ENCODE measurements around the gene TMEM108. TPM values are rescaled to one million over a fixed set of nuclear protein-coding genes. Genes with fewer than 3 reads are reported as not detected.

Gene TMEM108
- total RNA-seq, 1 donor = 0.10 TPM

GRCh38 chr3:133191818-133192217 is 153.6 kb downstream of the TMEM108 start:
- Histone ChIP-seq H3K4me3 (ENCODE audit: low read length) (no peak overlapping the region), H3K4me1 (ENCODE audit: insufficient read depth, low read length) (no peaks in the 10 kb centered on the region), H3K9me3 (ENCODE audit: low read depth, low read length) (no peaks in the 10 kb centered on the region), H3K27me3 (ENCODE audit: insufficient read depth, low read length) (no peaks in the 10 kb centered on the region)

GRCh38 chr3:133192363-133192945 is 154.3 kb downstream of the TMEM108 start:
- Histone ChIP-seq H3K9me3 (ENCODE audit: low read depth, low read length) (no peaks in the 10 kb centered on the region), H3K27me3 (ENCODE audit: insufficient read depth, low read length) (no peaks in the 10 kb centered on the region), H3K4me3 (ENCODE audit: low read length) (no peak overlapping the region), H3K4me1 (ENCODE audit: insufficient read depth, low read length) (no peaks in the 10 kb centered on the region)

- no peaks in the 10 kb centered on the region for H3K9me3 ChIP-seq (ENCODE audit: low read depth, low read length)
- H3K4me3 ChIP-seq (ENCODE audit: low read length) = no peak overlapping the region
- H3K4me1 ChIP-seq (ENCODE audit: insufficient read depth, low read length) = no peaks in the 10 kb centered on the region
- H3K27me3 ChIP-seq (ENCODE audit: insufficient read depth, low read length) = no peaks in the 10 kb centered on the region
Observed at GRCh38 chr3:133192967-133193366, 154.8 kb downstream of the TMEM108 start.

- H3K27me3 ChIP-seq (ENCODE audit: insufficient read depth, low read length) = no peaks in the 10 kb centered on the region
- no peaks in the 10 kb centered on the region for H3K9me3 ChIP-seq (ENCODE audit: low read depth, low read length)
- no peak overlapping the region for H3K4me3 ChIP-seq (ENCODE audit: low read length)
- H3K4me1 ChIP-seq (ENCODE audit: insufficient read depth, low read length) = no peaks in the 10 kb centered on the region
Observed at GRCh38 chr3:133196527-133196926, 158.3 kb downstream of the TMEM108 start.

GRCh38 chr3:133197619-133198018 is 159.4 kb downstream of the TMEM108 start:
- Histone ChIP-seq H3K4me3 (ENCODE audit: low read length) (no peak overlapping the region), H3K27me3 (ENCODE audit: insufficient read depth, low read length) (no peaks in the 10 kb centered on the region), H3K9me3 (ENCODE audit: low read depth, low read length) (no peaks in the 10 kb centered on the region), H3K4me1 (ENCODE audit: insufficient read depth, low read length) (no peaks in the 10 kb centered on the region)

- Histone ChIP-seq H3K4me3 (ENCODE audit: low read length) (no peak overlapping the region), H3K4me1 (ENCODE audit: insufficient read depth, low read length) (peaks cover 24% of the 10 kb centered on the region), H3K27me3 (ENCODE audit: insufficient read depth, low read length) (no peaks in the 10 kb centered on the region), H3K9me3 (ENCODE audit: low read depth, low read length) (no peaks in the 10 kb centered on the region)
Observed at GRCh38 chr3:133206921-133207320, 168.7 kb downstream of the TMEM108 start.

- H3K4me3 ChIP-seq (ENCODE audit: low read length) = no peak overlapping the region
- no peaks in the 10 kb centered on the region for H3K9me3 ChIP-seq (ENCODE audit: low read depth, low read length)
- no peaks in the 10 kb centered on the region for H3K27me3 ChIP-seq (ENCODE audit: insufficient read depth, low read length)
- H3K4me1 ChIP-seq (ENCODE audit: insufficient read depth, low read length) = peaks cover 26% of the 10 kb centered on the region
Observed at GRCh38 chr3:133208184-133208583, 170.0 kb downstream of the TMEM108 start.

- Histone ChIP-seq H3K9me3 (ENCODE audit: low read depth, low read length) (no peaks in the 10 kb centered on the region), H3K4me1 (ENCODE audit: insufficient read depth, low read length) (peaks cover 26% of the 10 kb centered on the region), H3K4me3 (ENCODE audit: low read length) (no peak overlapping the region), H3K27me3 (ENCODE audit: insufficient read depth, low read length) (no peaks in the 10 kb centered on the region)
Observed at GRCh38 chr3:133209871-133210550, 171.8 kb downstream of the TMEM108 start.

- Histone ChIP-seq H3K4me3 (ENCODE audit: low read length) (no peak overlapping the region), H3K9me3 (ENCODE audit: low read depth, low read length) (no peaks in the 10 kb centered on the region), H3K4me1 (ENCODE audit: insufficient read depth, low read length) (peaks cover 26% of the 10 kb centered on the region), H3K27me3 (ENCODE audit: insufficient read depth, low read length) (no peaks in the 10 kb centered on the region)
Observed at GRCh38 chr3:133210656-133211055, 172.5 kb downstream of the TMEM108 start.

GRCh38 chr3:133211449-133211848 is 173.3 kb downstream of the TMEM108 start:
- Histone ChIP-seq H3K9me3 (ENCODE audit: low read depth, low read length) (no peaks in the 10 kb centered on the region), H3K4me3 (ENCODE audit: low read length) (no peak overlapping the region), H3K4me1 (ENCODE audit: insufficient read depth, low read length) (peaks cover 26% of the 10 kb centered on the region), H3K27me3 (ENCODE audit: insufficient read depth, low read length) (no peaks in the 10 kb centered on the region)

GRCh38 chr3:133211856-133212255 is 173.7 kb downstream of the TMEM108 start:
- no peaks in the 10 kb centered on the region for H3K9me3 ChIP-seq (ENCODE audit: low read depth, low read length)
- no peak overlapping the region for H3K4me3 ChIP-seq (ENCODE audit: low read length)
- peaks cover 26% of the 10 kb centered on the region for H3K4me1 ChIP-seq (ENCODE audit: insufficient read depth, low read length)
- no peaks in the 10 kb centered on the region for H3K27me3 ChIP-seq (ENCODE audit: insufficient read depth, low read length)

GRCh38 chr3:133213937-133214336 is 175.7 kb downstream of the TMEM108 start:
- no peak overlapping the region for H3K4me3 ChIP-seq (ENCODE audit: low read length)
- H3K9me3 ChIP-seq (ENCODE audit: low read depth, low read length) = no peaks in the 10 kb centered on the region
- peaks cover 26% of the 10 kb centered on the region for H3K4me1 ChIP-seq (ENCODE audit: insufficient read depth, low read length)
- H3K27me3 ChIP-seq (ENCODE audit: insufficient read depth, low read length) = no peaks in the 10 kb centered on the region

- Histone ChIP-seq H3K4me1 (ENCODE audit: insufficient read depth, low read length) (no peaks in the 10 kb centered on the region), H3K27me3 (ENCODE audit: insufficient read depth, low read length) (no peaks in the 10 kb centered on the region), H3K9me3 (ENCODE audit: low read depth, low read length) (peaks cover 6% of the 10 kb centered on the region), H3K4me3 (ENCODE audit: low read length) (no peak overlapping the region)
Observed at GRCh38 chr3:133227813-133228212, 189.6 kb downstream of the TMEM108 start.

- Histone ChIP-seq H3K4me3 (ENCODE audit: low read length) (no peak overlapping the region), H3K27me3 (ENCODE audit: insufficient read depth, low read length) (no peaks in the 10 kb centered on the region), H3K9me3 (ENCODE audit: low read depth, low read length) (no peaks in the 10 kb centered on the region), H3K4me1 (ENCODE audit: insufficient read depth, low read length) (no peaks in the 10 kb centered on the region)
Observed at GRCh38 chr3:133230195-133230594, 192.0 kb downstream of the TMEM108 start.

- H3K4me3 ChIP-seq (ENCODE audit: low read length) = no peak overlapping the region
- H3K9me3 ChIP-seq (ENCODE audit: low read depth, low read length) = no peaks in the 10 kb centered on the region
- H3K27me3 ChIP-seq (ENCODE audit: insufficient read depth, low read length) = no peaks in the 10 kb centered on the region
- no peaks in the 10 kb centered on the region for H3K4me1 ChIP-seq (ENCODE audit: insufficient read depth, low read length)
Observed at GRCh38 chr3:133236901-133237300, 198.7 kb downstream of the TMEM108 start.

- Histone ChIP-seq H3K9me3 (ENCODE audit: low read depth, low read length) (no peaks in the 10 kb centered on the region), H3K27me3 (ENCODE audit: insufficient read depth, low read length) (no peaks in the 10 kb centered on the region), H3K4me1 (ENCODE audit: insufficient read depth, low read length) (no peaks in the 10 kb centered on the region), H3K4me3 (ENCODE audit: low read length) (no peak overlapping the region)
Observed at GRCh38 chr3:133237380-133237779, 199.2 kb downstream of the TMEM108 start.

Measured in mononuclear cell (primary cell).